HL-60 (cell line): ENCODE measurements around the gene CFAP54.

Experiments used
- CTCF ChIP-seq: IDR thresholded peaks from one replicate; pipeline ENCODE4 v1.5.1; 2011; ENCODE audit warnings: low read length, control low read depth, inconsistent platforms; ENCODE audit not compliant: insufficient read depth
- GABPA ChIP-seq: IDR thresholded peaks from 2 replicates; pipeline ENCODE4 v1.6.1; 2012; ENCODE audit warnings: low read depth
- POLR2AphosphoS5 ChIP-seq: IDR thresholded peaks from 2 replicates; pipeline ENCODE4 v1.6.1; 2012; ENCODE audit warnings: low read depth
- SPI1 ChIP-seq: IDR thresholded peaks from 2 replicates; pipeline ENCODE4 v1.6.1; 2012; ENCODE audit warnings: low read depth, mild to moderate bottlenecking, borderline replicate concordance
- TF ChIP-seq, protein P1 (sequence below): IDR thresholded peaks from 2 replicates; pipeline ENCODE4 v1.6.1; 2012; ENCODE audit warnings: low read depth; ENCODE audit not compliant: insufficient replicate concordance

GRCh38 chr12:96810477-96810876 lies 321.1 kb downstream of the CFAP54 start:
- TF ChIP-seq POLR2AphosphoS5 (no peak), CTCF (no peak), SPI1 (no peak), GABPA (no peak)
- TF ChIP-seq, protein P1, sequence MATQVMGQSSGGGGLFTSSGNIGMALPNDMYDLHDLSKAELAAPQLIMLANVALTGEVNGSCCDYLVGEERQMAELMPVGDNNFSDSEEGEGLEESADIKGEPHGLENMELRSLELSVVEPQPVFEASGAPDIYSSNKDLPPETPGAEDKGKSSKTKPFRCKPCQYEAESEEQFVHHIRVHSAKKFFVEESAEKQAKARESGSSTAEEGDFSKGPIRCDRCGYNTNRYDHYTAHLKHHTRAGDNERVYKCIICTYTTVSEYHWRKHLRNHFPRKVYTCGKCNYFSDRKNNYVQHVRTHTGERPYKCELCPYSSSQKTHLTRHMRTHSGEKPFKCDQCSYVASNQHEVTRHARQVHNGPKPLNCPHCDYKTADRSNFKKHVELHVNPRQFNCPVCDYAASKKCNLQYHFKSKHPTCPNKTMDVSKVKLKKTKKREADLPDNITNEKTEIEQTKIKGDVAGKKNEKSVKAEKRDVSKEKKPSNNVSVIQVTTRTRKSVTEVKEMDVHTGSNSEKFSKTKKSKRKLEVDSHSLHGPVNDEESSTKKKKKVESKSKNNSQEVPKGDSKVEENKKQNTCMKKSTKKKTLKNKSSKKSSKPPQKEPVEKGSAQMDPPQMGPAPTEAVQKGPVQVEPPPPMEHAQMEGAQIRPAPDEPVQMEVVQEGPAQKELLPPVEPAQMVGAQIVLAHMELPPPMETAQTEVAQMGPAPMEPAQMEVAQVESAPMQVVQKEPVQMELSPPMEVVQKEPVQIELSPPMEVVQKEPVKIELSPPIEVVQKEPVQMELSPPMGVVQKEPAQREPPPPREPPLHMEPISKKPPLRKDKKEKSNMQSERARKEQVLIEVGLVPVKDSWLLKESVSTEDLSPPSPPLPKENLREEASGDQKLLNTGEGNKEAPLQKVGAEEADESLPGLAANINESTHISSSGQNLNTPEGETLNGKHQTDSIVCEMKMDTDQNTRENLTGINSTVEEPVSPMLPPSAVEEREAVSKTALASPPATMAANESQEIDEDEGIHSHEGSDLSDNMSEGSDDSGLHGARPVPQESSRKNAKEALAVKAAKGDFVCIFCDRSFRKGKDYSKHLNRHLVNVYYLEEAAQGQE, result no peak
